HG02981 (cell line): ENCODE results near the gene ARID5B.
"Not testable (repeated sequence)": the region's sequence is repeated elsewhere in the genome, so short reads cannot be mapped to it uniquely, and the experiment has no call there.

Source experiments
- ATAC-seq: cut with Tn5 transposase; IDR thresholded peaks from one replicate; pipeline ENCODE4 v1.9.1; 2021; ENCODE audit warnings: mild to moderate bottlenecking, moderate library complexity; ENCODE audit not compliant: unreplicated experiment

ARID5B gene, protein sequence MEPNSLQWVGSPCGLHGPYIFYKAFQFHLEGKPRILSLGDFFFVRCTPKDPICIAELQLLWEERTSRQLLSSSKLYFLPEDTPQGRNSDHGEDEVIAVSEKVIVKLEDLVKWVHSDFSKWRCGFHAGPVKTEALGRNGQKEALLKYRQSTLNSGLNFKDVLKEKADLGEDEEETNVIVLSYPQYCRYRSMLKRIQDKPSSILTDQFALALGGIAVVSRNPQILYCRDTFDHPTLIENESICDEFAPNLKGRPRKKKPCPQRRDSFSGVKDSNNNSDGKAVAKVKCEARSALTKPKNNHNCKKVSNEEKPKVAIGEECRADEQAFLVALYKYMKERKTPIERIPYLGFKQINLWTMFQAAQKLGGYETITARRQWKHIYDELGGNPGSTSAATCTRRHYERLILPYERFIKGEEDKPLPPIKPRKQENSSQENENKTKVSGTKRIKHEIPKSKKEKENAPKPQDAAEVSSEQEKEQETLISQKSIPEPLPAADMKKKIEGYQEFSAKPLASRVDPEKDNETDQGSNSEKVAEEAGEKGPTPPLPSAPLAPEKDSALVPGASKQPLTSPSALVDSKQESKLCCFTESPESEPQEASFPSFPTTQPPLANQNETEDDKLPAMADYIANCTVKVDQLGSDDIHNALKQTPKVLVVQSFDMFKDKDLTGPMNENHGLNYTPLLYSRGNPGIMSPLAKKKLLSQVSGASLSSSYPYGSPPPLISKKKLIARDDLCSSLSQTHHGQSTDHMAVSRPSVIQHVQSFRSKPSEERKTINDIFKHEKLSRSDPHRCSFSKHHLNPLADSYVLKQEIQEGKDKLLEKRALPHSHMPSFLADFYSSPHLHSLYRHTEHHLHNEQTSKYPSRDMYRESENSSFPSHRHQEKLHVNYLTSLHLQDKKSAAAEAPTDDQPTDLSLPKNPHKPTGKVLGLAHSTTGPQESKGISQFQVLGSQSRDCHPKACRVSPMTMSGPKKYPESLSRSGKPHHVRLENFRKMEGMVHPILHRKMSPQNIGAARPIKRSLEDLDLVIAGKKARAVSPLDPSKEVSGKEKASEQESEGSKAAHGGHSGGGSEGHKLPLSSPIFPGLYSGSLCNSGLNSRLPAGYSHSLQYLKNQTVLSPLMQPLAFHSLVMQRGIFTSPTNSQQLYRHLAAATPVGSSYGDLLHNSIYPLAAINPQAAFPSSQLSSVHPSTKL

DNA sequence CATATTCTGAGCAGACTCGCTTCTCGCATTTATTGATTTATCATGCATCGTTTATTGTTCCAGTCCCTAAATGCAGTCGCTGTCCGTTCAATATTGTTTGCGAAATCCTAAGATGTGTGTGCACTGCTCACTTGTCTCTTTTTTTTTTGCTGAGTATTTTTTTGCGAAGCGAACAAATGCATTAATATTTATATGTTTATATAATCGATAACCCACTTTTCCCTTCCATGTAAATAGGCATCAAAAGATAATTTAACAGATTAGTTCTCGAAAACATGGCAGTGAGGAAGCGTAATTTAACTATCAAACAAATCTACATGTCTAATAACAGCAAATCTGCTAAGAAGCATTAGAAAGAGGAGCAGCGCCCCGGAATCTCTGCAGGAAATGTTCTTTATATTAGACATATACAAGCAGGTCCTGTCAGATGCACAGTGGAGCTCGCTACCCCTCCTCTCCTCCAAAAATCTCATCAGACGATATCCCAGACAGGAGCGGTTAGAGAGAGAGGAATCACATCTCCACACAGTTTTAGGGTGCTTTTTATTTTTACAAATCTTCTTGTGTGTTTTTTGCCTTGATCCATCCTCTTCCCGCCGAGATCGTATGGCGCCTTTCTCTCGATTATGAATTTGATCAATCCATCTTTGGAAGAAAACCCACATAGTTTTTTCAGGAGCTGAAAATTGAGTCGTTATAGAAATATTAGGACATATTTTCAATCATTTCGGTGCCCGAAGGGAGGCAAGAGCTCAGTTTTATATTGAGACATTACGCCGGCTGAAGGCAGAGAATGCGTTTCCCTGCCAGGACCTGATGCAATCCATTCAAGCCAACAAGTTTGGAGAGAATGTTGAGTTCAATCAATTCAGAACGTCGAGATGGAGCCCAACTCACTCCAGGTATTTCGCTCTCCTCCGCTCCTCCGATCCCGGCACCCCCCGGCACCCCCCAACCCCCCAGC lies at the start of gene ARID5B:
ARID5B (plus strand) TSS at position 871 of the 964 bp plus-strand sequence; CDS start at position 882, 11 bp downstream.
- ATAC-seq: no peak

DNA sequence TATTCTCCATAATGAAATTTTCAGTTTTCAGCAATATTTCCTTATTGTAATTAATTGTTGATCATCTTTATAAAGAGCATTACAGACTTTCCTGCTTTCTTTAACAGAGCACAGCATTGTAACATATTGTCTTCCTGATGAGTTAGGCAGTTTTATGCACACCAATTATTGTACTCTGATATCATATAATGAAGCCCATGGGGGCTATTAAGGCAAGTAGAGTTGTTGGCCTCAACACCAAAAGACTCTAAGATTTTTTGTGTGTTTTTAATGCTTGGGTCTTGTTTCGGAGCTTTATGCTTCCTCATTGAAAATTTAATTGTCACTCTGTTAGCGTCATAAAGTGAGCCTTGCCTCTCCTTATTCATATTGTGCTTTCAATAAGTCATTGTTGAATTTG lies 49.2 kb upstream of the ARID5B start:
- no peak for ATAC-seq

DNA sequence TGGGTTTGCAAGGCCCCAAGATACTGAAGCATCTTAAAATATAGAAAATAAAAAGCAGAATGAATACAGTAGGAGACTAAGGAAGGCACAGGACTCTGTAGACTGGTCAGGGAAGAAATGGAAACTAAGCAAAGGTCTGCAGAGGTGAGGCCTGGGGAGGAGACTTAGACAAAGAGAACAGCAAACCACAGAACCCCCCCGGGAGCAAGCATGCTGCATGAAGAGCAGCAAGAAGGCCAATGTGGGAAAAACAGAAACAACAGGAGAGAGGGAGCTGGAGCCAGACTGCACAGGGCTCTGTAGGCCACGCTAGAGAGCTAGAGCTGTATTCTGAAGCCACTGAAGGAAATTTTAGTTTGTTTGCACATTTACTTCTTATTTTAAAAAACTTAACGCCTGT lies 45.7 kb upstream of the ARID5B start:
- ATAC-seq: no peak

DNA sequence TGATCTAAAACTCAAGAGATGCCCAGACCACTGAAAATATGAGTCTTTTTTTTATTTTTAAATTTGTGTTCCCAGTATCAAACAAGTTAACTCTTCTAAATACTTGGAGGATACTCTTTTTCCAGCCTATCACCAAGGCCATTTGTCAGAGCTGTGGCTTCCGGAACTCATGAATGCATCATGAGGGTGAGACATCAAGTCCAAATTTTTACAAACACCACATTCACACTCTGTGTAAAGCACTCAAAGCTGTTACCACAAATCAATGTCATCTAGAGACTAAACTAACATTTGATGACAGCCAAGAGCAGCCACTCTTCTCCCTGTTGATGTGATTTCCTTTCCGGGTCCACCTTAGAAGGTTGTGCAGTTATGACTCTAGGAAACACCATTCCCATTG lies 43.8 kb upstream of the ARID5B start:
- no peak for ATAC-seq

DNA sequence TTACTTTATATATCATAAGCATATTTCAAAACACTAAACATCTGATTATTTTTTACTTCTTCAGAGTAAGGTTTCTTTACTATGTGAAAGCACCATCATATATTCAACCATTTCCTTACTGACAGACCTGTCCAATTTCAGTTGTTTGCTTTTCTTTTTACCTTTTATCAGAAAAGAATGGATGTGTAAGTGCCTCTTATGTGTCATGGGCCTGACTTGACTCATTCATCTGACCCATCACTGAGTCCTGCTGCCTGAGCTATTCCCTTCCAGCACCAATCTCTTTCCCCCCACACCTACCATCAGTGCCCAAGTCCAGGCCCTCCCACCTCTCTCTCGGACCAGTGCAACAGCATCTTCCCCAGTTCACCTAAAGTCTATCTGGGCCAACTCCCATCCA lies 41.7 kb upstream of the ARID5B start:
- no peak for ATAC-seq

DNA sequence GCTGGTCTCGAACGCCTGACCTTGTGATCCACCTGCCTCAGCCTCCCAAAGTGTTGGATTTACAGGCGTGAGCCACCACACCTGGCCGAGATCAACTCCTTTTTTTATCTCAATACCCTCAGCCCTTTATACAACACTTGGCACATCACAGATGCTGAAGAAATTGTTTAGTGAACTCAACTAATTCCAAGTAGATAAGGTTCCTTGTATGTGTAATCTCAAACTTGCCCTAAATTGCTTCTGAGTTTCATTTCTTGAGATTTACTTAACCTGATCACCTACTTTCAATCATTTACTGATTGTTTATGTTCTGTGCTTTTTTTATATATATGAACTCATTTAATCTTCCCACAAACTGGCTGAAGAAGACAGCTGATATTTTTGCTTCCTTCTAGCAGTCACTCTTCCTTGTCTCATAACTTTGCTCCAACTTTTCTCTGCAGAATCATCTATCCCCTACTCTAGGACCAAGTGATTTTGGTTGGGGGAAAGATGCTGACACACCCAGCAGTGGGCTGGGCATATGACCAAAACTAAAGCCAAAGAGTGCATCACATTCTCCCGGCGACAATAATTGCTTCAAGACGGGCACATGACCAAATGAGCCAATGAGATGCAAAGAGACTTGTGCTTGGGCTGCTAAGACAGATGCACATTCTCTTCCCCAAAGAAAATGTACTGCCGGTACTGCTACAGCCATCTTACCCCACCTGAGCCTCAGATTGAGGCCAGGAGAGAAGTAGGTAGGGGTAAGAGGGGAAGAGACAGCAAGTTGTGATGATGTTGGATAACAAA lies 40.3 kb upstream of the ARID5B start:
- ATAC-seq: no peak

DNA sequence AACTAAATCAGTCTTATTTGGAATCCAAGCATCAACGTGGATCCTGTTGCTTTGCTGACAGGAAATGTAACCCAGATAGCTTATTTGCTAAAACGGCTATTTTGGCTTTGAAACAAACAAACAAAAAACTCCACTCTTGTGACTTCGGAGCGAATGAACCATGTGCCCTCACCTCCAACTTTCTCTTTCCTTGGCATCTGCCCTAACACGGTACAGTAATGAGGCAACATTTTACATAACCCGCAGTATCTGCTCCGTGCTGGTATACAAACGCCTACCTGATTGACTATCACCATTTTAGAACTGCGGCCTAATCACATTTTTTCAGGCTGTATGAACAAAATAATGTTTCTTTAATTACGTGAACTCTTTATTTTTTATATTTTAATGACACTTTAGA lies 37.5 kb upstream of the ARID5B start:
- ATAC-seq: no peak

DNA sequence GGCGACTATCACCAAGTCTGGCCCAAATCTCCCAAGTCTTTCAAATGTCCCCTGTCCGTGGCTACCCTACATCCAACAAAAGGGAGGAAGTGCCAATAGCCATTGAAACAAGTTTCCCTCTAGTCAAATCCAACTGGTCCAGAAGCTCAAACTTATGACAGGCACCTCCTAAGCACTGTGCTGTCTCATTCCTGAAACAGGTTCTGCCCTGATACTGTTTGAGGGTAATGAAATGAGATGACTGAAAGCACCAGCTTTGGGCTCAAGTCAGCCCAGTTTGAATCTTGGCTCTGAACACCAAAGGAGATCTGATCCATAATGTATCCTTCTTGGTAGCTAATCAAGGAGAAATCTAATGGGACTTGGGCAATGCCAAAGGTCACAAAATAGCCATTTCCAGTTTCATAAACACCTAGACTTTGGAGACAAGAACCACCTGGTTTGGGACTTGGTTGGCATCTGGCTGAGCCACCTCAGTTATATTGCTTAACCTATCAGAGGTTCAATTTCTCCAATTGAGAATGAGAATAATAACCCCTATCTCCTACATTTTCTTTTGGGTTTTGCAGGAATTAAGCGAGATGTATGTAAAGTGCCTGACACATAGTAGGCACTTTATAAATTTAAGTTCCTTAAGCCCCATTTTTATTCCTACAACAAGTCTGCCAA lies 34.7 kb upstream of the ARID5B start:
- ATAC-seq: no peak

DNA sequence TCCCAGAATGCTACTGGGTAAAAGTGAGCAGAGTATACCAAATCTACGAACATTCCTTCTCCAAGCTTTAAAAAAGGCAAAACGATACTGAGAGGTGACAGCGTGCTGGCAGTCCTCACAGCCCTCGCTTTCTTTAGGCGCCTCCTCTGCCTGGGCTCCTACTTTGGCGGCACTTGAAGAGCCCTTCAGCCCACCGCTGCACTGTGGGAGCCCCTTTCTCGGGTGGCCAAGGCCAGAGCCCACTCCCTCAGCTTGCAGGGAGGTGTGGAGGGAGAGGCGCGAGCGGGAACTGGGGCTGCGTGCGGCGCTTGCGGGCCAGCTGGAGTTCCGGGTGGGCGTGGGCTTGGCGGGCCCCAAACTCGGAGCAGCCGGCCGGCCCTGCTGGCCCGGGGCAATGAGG lies 34.1 kb upstream of the ARID5B start:
- not testable (repeated sequence) for ATAC-seq

DNA sequence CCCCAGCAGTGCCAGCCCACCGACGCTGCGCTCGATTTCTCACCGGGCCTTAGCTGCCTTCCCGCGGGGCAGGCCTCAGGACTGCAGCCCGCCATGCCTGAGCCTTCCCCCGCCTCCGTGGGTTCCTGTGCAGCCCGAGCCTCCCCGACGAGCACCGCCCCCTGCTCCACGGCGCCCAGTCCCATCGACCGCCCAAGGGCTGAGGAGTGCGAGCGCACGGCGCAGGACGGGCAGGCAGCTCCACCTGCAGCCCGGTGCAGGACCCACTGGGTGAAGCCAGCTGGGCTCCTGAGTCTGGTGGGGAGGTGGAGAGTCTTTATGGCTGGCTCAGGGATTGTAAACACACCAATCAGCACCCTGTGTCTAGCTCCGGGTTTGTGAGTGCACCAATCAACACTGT lies 33.7 kb upstream of the ARID5B start:
- ATAC-seq: not testable (repeated sequence)

DNA sequence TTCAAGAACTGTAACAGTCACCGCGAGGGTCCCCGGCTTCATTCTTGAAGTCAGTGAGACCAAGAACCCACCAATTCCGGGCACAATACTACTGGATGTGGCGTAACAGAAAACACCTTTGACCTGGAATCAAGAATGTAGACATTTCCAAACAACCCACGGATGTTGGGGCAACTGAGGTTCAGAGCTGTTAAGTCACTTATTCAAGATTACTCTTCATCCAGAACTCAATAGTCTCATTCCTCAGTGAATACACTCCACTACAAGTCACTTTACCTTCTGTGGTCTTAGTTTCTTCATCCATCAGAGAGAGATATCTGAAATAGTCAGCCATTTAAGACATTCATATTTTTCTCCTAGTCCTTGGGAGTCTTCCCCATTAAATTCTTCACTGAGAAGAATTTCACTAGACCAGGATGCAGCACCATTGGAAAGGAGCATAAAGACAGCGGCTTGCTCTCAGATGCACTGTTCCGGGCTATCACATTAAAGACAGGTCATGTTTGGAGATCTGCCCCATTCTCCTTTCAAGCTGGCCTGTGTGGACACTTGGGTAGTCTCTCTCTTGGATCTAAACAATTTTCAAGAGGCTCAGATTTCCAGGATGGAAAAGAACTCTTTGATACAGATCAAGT lies 32.3 kb upstream of the ARID5B start:
- ATAC-seq: no peak

DNA sequence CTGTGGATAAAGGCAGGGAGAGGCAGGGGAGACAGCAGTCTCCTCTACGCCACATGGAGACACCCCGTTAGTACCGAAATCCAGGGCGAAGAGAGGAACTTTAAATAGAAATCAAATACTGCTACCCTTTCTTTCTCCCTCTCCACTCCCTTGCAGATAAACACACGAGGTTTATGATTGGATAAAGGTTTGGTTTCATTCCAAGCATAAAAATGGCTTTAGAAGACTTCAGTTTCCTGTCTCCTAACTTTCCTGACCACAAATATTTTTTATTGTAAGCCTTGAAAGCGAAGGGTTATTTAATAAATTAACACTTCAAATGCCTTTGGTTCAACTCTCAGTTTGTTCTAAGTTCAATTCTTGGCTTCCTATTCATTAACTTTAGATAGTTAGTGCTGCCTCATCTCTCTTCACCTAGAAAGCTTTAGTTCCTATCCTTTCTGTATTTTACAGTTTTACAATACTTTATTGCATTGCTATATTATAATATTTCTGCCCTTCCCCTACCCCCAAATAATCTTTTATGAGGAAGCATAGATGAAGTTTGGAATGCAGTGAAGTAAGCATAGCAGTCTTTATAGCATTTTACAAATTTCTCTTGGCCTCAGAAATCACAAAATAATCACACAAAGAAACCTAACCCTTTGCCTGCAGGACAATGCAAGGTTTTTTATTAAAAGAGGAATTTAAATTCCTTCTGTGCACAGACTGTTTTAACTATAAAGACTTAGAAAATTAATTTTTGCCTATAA lies 31.5 kb upstream of the ARID5B start:
- no peak for ATAC-seq

DNA sequence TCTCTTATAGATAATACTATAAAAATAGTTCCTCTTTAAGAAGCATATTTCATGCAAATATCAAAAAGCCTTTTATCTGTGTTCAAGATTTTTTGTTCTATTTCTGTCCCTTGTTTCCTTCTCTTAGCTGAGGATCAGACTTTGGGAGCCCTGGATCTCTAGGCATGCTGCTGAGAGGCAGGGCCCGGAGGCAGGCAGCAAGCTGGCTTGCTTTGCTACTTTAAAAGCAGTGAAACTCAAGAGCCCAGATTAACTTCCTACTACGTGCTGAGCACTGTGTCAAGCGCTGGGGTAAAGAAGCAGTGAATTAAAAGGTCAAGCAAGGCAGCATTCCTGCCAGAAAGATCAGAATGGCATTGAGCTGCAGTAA lies 31.0 kb upstream of the ARID5B start:
- ATAC-seq: no peak

DNA sequence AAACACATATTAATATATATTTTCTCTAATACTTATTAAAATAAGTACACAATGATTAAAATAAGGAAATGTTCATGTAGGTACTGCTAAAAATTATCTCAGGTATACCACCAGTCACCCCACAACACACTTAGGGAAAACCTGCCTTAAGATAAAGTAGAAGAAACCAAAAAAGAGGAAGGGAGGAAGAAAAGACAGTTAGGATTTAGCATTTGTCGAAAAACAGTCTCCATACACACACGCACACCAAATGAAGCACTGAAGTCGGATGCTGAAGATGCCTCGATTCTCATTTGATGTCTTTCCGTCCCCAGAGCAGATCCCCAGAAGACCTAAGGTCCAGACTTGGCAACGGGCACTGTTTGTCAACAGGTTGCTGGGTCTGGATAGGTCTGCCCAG lies 30.0 kb upstream of the ARID5B start:
- ATAC-seq: no peak

DNA sequence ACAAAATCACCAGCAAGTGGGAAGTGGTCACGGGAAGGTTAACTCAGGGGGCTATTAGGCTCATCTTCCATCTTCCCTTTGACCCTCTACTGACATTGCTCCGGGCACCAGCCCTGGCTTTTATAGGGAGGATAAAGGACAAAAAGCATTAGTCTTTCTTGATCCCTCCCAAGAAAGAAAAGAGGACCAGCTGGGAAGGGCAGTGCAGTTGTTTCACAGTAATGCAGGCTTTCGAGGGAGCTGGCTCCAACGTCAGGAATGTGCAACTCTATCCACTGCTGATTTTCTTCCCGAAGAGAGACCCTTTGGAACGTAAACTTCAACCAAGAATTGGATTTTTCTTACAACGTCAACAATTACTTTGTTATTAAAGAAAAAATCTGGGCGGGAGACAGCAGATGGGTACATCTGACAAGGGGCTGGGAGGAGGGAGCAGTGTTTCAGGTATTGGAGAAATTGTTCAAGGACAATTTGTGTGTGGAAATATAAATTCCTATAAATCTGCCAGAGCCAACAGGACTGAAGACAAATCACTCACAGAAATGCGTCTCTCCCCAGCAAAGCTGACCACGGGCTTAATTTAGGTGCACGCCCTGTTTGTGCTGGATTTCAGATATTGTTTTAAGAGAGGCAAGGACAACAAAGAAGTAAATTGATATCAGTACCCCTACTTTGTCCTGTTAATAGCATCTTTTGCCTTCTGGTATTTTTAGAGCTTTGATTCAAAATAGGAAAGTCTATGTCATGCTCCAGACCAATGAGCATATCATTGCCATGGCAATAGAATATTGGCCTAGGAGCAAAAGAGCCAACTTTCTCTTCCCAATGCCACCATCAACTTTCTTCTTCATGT lies 23.4 kb upstream of the ARID5B start:
- ATAC-seq: no peak

DNA sequence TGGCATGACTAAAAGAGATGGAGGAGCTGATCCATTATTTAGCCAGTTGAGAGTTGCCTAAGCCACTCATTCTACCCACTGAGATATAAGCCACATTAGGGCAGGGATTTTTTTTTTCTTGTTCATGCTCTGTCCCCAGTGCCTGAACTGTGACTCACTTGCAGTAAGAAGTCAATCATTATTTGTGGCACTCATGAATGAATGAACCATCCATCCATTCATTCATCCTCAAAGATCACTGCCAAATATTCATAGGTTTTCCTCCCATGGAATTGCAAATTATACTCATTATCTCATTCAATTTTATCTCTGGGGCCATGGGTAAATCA lies 22.8 kb upstream of the ARID5B start:
- no peak for ATAC-seq
